ENCODE measurements around the gene HYDIN. TPM values are rescaled to one million over a fixed set of nuclear protein-coding genes. Genes with fewer than 3 reads are reported as not detected.

The HYDIN gene
- total RNA-seq, 1 donor from 2014 or later, result 18.7 TPM

GRCh38 chr16:70766176-70766575, 464.3 kb downstream of the HYDIN start:
- DNase-seq (ENCODE audit: low read depth), result no peak

GRCh38 chr16:70765491-70765890, 465.0 kb downstream of the HYDIN start:
- DNase-seq (ENCODE audit: low read depth), result no peak

- no peak for DNase-seq (ENCODE audit: low read depth)
Measured at GRCh38 chr16:70764632-70765031, 465.9 kb downstream of the HYDIN start.

- no peak for DNase-seq (ENCODE audit: low read depth)
Measured at GRCh38 chr16:70760221-70760620, 470.3 kb downstream of the HYDIN start.

GRCh38 chr16:70759666-70760065, 470.9 kb downstream of the HYDIN start:
- DNase-seq (ENCODE audit: low read depth), result no peak

GRCh38 chr16:70758786-70759185, 471.7 kb downstream of the HYDIN start:
- DNase-seq (ENCODE audit: low read depth), result no peak

Other genes starting within 250 kb of the HYDIN start
- gene CMTR2, start 58.7 kb upstream of the HYDIN start, total RNA-seq, result 35.5 and 53.3 TPM in 2 replicates
- not detected in 2 replicates for gene CALB2, start 128.0 kb upstream of the HYDIN start, total RNA-seq
- not detected in 2 replicates for gene TLE7, start 211.3 kb upstream of the HYDIN start, total RNA-seq
- 5.9 and 10.5 TPM in 2 replicates for gene ZNF23, start 231.5 kb upstream of the HYDIN start, total RNA-seq

All from renal cortical epithelial cell (primary cell).